ENCODE measurements around the gene SPATS2. TPM values are rescaled to one million over a fixed set of nuclear protein-coding genes. Genes with fewer than 3 reads are reported as not detected.

SPATS2 gene
- total RNA-seq, 4 donors from 2014 or later = 24.7 to 37.8 (median 30.1) TPM

DNA sequence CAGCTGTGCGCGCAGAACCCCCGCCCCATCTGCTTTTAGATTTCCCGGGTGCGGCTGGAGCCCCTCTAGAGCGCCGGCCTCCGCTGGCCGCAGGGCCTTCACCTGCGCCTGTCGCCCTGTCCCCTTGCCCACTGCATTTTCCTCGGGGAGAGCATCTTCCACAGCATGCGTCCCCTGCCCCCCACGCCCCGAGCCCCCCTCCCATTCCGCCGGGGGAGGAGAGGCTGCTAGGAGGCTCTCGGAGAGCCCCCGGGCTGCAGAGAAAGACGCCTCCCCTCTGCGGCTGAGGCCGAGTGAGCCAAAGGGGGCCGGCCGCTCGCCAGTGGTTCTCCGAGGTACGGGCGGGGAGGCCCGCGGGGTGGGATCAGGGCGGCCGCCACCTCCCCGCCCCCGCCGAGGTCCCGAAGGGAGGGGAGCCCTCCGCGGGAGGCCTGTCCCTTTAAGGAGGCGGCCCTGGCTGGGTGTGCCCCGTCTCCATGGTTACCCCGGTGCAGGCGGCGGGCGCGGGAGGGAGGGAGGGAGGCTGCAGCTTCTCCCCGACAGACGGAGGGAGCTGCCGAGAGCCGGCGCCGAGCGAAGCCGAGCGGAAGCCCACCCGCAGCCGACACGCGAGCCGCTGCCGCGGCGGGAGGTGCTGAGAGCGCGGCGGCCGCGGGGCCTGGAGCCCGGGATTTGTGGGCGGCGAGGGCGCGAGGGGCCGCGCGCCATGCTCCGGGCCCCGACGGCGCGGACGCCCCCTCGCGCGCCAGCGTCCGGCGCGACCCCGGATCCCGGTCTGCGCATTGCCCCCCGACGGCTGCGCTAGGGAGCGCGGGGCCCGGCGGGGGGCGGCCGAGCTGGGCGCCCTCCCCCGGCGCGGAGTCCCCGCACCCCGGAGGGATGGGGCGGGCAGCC lies 171.5 kb downstream of the SPATS2 start, which contains the start of gene KCNH3:
Gene KCNH3, plus strand, starts transcription at position 521 of the 894 bp plus-strand sequence. CDS start 387 bp downstream, outside the sequence.
- no peak for TF ChIP-seq POLR2A (IDR thresholded peaks at IDR 0.05)
- TF ChIP-seq, protein P1, sequence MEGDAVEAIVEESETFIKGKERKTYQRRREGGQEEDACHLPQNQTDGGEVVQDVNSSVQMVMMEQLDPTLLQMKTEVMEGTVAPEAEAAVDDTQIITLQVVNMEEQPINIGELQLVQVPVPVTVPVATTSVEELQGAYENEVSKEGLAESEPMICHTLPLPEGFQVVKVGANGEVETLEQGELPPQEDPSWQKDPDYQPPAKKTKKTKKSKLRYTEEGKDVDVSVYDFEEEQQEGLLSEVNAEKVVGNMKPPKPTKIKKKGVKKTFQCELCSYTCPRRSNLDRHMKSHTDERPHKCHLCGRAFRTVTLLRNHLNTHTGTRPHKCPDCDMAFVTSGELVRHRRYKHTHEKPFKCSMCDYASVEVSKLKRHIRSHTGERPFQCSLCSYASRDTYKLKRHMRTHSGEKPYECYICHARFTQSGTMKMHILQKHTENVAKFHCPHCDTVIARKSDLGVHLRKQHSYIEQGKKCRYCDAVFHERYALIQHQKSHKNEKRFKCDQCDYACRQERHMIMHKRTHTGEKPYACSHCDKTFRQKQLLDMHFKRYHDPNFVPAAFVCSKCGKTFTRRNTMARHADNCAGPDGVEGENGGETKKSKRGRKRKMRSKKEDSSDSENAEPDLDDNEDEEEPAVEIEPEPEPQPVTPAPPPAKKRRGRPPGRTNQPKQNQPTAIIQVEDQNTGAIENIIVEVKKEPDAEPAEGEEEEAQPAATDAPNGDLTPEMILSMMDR (IDR thresholded peaks at IDR 0.05) = no peak
- peak within 1 kb of the TSS in 2 of 3 donors; percentile 20 to 54 for H3K4me3 ChIP-seq (replicated peaks in 1 of 3)
- H3K27me3 ChIP-seq = no peaks in the 10 kb centered on the region
- H3K36me3 ChIP-seq = no peaks in the 10 kb centered on the region
- DNase-seq = peak; percentile 76 to 81
- no peaks in the 10 kb centered on the region for H3K9me3 ChIP-seq
- H3K27ac ChIP-seq = no peak within 1 kb of the TSS
- intact Hi-C loops (cut with DNase I) = no loop called here
- peaks cover 4 to 13% of the 10 kb centered on the region in 2 donors for H3K4me1 ChIP-seq
- 1 to 3% methylated on average over 20 to 27 of the region's 107 CpGs for WGBS, 2 donors

DNA sequence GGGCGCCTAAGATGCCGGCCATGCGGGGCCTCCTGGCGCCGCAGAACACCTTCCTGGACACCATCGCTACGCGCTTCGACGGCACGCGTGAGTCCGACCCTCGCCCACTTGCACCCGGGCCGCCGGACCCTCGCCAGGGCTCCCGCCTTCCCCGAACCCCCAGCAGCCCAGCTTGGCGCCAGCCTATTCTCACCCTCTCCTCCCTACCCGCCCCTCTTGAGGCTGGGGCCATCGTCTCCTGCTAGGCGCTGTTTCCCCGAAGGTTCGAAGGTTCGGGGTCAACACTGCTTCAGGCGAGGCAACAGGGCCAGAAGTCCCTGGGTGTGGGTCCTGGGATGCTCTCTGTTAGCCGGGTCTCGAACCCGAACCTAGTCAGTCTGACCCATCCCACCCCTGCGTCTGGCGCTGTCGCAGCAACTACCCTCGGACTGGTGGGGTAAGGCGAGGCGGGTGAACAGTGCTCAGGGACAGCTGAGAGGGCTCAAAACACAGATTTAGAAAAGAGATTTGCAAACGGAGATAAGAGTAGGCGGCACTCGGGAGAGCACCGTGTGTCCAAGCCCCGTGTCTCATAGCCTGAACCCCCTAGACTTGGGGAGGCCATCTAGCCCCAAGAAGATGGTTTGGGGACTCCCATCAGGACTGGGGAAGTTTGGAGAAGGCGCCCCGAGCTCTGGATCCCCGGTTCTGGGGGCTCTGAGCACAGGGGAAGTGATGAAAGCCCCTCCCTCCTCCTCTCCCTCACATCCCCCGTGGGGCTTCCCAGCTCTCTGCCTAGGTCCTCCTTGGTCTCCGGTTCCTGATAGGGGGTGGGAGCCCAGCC lies 172.4 kb downstream of the SPATS2 start:
- 30 to 33% methylated on average over 28 to 30 of the region's 47 CpGs for WGBS, 2 donors
- no peaks in the 10 kb centered on the region for H3K9me3 ChIP-seq
- H3K27ac ChIP-seq = no peak overlapping the region
- peaks cover 4 to 13% of the 10 kb centered on the region in 2 donors for H3K4me1 ChIP-seq
- no peaks in the 10 kb centered on the region for H3K36me3 ChIP-seq
- H3K27me3 ChIP-seq = no peaks in the 10 kb centered on the region
- no peak overlapping the region for H3K4me3 ChIP-seq (replicated peaks in 1 of 3)
- TF ChIP-seq, protein P1 (IDR thresholded peaks at IDR 0.05) = no peak
- no peak for TF ChIP-seq POLR2A (IDR thresholded peaks at IDR 0.05)
- intact Hi-C loops (cut with DNase I) = no loop called here
- no peak for DNase-seq

DNA sequence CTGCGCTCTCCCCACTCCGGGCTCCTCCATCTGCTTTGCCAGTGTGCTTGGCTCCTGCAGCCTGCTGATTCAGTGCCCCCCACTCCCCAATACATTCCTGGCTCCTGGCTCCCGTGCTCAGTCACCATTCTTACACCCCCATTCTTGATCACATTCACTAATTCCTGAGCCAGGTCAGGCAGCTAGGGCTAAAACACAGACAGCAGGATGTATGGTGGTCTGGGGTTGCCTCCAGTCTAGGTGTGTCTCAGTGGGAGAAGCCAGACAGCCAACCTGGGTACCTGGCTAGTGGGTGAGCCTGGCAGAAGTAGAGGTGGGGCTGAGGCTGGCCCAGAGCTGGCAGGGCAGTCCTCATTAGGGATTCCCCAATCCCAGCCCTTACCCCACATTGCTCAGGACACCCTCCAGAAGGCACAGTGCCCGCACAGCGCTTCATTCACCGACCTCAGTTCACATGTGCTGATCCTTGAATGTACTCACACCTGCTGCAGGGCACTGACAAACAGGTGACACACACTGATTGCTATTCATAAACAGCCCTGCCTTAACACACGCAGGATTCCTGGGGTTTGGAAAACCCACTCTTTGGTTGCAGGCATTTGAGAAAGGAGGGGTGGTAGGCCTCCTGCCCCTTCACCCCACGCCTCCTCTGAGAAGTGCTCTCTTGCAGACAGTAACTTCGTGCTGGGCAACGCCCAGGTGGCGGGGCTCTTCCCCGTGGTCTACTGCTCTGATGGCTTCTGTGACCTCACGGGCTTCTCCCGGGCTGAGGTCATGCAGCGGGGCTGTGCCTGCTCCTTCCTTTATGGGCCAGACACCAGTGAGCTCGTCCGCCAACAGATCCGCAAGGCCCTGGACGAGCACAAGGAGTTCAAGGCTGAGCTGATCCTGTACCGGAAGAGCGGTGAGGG lies 173.2 kb downstream of the SPATS2 start:
- H3K27ac ChIP-seq = no peak overlapping the region
- WGBS, 2 donors = 86 to 87% methylated on average over 20 to 21 of the region's 21 CpGs
- TF ChIP-seq, protein P1 (IDR thresholded peaks at IDR 0.05) = no peak
- TF ChIP-seq POLR2A (IDR thresholded peaks at IDR 0.05) = no peak

DNA sequence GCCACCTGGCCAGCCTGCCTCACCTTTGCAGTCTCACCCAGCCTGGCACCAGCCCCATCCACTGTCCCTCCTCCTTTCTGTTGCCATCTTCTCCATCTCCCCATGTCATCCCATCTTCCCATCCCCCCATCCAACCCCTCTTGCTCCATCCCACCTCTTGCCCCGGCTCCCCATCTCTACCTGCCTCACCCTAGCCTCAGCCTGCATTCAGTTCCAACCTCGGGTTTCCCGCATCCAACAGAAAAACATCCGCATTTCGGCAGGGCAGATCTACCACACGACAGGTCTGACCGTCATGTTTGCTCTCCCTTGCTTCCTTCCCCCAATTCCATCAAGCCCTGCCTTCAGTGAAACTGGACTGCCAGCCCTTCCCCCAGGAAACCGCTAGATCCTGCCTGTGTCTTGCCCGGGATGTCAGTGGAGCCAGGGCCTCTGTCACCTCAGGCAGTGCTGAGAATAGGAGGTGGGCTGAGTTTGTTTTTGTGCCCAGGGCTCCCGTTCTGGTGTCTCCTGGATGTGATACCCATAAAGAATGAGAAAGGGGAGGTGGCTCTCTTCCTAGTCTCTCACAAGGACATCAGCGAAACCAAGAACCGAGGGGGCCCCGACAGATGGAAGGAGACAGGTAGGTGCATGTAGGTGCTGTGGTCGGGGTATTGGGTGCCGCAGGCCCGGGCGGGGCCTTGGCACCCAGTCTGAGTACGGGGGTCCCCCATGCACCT lies 174.0 kb downstream of the SPATS2 start:
- H3K36me3 ChIP-seq = no peaks in the 10 kb centered on the region
- no peaks in the 10 kb centered on the region for H3K27me3 ChIP-seq
- no peak overlapping the region for H3K27ac ChIP-seq
- TF ChIP-seq, protein P1 (IDR thresholded peaks at IDR 0.05) = no peak
- no peak for TF ChIP-seq POLR2A (IDR thresholded peaks at IDR 0.05)
- WGBS, 2 donors = 90 to 93% methylated on average over 18 of the region's 18 CpGs
- no peak for DNase-seq
- H3K4me3 ChIP-seq (replicated peaks in 1 of 3) = no peak overlapping the region
- no peaks in the 10 kb centered on the region for H3K9me3 ChIP-seq
- peaks cover 4 to 13% of the 10 kb centered on the region in 2 donors for H3K4me1 ChIP-seq
- intact Hi-C loops (cut with DNase I) = no loop called here

More for the DNA sequence above, 173.2 kb downstream of the SPATS2 start:
- H3K9me3 ChIP-seq = no peaks in the 10 kb centered on the region
- no peak for DNase-seq
- no peaks in the 10 kb centered on the region for H3K36me3 ChIP-seq
- no peaks in the 10 kb centered on the region for H3K27me3 ChIP-seq
- intact Hi-C loops (cut with DNase I) = no loop called here
- peaks cover 4 to 13% of the 10 kb centered on the region in 2 donors for H3K4me1 ChIP-seq
- no peak overlapping the region for H3K4me3 ChIP-seq (replicated peaks in 1 of 3)

Data from thyroid gland (tissue), 4 donors.